Measurements from ENCODE around the gene STMP1.
A peak's percentile ranks its signal among the peaks of the same experiment; 100 is the strongest.

The STMP1 gene

DNA sequence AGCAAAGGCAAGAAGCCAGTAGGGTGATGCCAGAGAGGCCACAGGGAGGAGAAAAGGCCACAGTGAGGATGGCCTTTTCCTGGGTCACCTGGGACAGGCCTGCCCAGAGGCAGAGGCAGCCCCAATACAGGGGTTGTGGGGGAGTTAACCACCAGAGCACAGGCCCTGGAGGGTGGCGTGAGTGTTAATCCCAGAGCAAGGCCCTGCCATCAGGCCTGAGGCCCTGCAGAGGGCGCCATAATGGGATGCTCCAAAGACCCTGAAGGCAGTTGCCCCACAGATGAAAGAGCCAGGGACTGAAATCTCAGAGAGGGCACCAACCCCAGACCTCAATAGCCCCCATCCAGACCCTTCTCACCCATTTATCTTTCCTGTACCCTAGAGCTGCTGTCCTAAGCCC, 41.8 kb downstream of the STMP1 start:
- peak; percentile 21 for DNase-seq

DNA sequence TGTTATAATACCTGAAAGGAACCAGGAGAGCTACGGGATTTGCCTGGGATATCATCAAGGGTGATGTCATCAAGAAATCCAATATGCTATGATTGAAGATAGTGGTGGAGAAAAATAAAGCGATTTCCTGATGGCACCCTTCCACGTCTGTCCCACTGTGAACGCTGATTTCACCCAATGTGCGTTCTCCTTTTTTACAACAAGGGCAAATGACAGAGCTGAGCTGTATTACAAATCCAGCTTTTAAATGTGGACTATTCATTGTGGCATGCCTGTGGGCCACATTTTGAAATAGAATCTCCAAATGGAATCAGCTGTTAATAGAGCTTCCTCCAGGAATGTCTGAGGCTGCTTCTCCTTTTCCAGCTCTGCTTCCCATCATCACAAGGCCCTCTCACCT, 42.4 kb downstream of the STMP1 start:
- no peak for DNase-seq

DNA sequence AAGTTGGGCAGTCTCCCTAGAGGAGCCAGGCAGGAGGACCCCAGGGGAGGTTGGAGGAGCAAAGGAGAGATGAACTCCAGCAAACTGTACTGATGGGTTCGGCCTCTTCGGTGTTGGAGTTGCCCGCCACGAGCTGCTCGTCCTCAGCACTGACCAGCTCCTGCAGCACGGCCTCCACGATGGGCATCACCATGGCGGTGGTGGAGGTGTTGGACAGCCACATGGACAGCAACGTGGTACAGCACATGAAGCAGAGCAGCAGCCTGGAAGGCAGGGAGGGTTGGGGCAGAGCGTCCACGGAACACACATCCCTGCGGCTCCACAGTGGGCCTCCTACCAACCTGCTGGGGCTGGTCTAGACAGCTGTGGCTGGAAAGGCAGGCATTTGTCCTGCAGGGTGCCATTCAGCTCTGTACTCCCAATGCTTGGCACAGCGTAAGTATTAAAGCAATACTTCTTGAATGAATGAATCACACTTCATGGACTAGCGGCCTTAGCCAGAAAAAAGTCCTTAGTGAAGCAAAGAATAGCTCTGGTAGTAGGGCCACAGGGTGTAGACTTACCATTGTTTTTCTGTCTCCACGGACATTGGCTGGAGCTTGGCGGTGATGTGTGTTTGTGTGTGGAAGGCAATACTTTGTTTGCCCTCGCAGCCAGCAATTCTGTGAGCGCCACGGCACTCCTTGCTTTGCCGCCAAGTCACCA, 43.9 kb downstream of the STMP1 start:
- DNase-seq = no peak

DNA sequence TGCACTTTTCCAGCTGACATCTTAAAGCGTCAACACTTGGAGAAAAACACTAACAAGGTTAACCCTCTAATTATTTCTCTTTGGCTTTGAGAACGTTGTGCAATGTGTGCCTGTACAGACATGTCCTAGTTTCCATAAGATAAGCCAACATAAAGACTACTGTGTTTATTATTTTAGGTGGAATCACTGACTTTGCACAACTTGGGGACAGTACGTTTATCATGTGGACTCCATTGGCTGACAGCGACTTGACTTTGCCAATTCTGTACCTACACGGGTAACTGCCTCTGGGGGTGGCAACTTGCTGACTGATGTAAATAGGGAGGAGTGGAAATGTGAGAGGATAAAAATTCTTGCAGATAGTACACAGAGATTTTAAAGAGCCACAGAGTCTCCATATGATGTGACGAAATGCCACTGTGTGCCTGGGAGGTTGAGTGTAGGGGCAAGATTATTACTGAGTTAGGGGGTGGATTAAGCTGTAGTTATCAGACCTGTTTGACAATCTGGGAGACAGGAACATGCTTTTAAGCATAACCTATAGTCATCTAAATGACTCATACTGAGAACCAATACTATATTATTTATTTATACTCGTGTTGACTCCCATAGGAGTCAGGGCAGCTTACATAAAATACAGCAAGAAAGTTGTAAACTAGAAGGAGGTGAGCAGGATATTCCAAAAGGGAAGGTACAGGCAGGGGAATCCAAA, 44.7 kb downstream of the STMP1 start:
- DNase-seq = no peak

DNA sequence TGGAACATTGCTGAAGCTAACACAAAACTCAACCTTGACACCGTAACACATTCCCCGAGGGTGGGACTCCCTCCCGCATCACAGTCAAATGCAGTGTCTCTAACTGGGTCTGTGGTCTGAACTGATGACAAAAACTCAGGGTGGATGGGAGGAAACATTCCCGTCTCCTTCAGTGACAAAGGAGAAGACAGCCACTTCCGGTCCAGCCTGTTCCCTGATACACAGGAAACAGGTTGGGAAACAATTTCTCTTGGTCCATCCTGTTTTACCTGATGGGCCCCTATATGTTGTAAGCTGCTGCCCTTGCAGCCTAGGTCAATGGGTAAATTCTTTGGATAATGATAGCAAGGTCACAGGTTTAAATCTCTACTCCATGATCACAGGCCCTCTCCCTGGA, 45.3 kb downstream of the STMP1 start:
- DNase-seq = no peak

DNA sequence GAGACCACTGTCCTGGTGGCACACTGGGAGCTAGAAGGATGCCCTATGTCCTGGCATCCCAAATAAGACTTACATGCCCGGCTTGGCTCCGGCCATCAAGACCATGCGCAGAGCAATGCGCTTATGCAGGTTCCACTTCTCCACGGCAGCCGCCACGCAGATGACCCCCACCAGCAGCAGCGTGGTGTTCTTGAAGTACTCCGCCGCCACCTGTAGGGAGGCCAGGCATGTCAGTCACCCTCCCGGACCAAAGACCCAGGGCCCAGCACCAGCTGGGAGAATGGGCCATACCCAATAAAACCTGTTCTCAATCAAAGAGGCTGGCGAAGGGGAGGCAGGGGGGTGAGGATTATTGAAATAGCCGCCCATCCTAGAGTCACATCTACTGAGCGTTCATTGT, 45.7 kb downstream of the STMP1 start:
- DNase-seq = no peak

DNA sequence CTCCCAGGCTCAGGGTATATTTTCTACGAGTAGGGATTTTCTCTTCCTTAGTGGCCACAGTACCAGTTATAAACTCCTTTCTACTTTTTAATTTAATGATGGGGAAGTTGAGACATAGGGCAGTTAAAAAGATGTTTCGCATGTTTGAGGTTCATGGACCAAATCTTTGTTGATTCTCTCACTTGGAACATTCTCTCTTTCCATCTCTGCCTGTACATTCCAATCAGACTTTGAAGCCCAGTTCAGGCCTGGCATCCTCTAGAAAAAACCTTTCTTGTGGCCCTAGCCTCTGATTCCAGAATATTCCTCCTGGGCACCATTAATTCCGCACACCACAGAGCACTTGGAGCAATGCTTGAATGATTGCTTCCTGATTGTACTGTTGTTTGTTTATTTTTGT, 47.2 kb downstream of the STMP1 start:
- DNase-seq = no peak

DNA sequence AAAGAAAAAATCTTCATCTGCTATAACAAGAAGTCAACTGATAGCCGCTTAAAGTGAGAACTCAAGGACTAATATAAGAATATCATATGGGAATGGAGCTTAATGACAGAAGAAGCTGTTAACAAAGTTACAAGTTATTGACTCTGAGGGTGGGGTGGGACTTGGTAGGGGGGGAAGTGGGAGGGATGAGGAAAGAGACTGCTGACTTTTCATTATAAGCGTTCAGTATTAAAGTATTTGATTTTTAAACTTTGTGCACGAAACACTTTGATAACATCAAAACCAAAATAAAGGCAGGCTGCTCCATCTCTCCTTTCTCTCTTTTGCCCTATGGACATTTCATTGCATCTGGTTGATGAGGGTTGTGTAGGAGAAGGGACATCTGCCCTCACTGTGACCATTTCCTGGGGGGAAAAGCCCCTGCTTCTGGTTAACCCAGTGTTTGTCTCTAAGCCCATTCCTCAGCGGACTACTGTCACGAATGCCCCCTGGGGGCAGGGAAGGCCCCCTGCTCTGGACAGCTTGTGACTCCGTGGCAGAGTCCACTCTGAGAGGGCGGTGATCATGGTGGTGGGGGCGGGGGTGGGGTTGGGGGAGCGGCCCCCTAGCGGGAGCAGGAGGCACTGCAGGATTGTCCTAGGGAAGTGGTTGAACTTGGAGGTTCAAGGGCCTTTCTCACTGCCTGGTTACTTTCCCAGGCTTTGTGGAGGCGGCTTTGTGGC, 48.3 kb downstream of the STMP1 start:
- DNase-seq = peak; percentile 29

DNA sequence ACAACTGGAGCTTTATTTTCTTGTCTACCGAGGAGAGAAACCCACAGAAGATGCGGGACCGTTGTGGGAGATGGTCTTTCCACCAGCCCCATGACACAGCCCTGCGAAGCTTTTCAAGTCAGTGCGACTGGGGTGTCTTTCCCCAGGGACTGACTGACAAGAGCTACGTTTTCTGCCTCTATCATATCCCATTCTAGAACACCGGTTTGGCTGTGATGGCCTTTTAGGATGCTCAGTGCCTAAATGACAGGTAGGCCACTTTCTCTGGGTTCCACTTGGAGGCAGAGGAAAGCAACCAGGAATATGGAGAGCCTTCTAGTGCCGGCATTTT, 48.8 kb downstream of the STMP1 start:
- DNase-seq = no peak

DNA sequence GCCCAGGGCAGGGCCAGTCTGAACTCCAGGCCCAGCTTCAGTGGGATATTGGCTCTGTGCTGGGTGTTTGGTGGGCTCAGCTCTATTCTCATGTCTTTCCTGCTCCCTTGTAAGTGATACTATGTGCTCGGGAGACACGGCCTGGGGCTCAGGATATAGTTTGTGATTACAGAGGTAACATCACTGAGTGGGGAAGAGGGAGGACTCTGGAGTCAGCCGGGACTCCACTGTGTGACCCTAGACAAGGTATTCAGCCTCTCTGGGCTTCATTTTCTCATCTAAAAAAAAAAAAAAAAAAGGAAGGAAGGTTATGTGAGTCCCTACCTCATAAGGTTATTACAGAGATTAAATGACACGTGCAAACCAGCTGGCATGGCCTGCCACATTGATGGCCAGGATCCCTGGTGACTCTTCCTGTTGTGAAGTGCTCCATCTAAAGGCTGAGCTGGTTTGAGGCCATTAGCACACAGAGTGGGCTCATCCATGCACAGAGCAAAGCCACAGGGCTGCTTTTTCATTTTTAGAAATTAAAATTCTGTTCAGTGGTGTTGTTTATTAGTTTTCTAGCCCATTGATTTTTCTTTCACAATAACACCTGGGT, 50.0 kb downstream of the STMP1 start:
- no peak for DNase-seq

DNA sequence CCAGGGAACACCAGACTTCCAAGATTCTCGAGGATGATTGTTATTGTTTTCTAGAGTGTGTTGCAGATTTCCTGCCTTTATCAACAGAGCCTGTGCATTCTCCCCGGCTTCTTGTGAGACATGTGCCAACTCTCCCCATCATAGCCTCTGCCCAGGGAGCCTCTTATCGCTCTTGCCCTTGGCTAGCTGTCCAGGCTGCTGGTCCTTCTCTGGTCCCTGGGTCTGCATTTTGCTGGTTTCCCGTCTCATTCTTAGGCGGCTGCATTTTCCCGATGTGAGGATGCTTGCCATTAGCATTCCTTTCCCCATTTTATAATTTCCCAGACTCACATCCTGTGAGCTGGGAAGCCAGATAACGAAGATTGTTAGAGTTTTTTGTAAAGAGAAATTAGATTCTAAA, 50.5 kb downstream of the STMP1 start:
- DNase-seq = no peak

DNA sequence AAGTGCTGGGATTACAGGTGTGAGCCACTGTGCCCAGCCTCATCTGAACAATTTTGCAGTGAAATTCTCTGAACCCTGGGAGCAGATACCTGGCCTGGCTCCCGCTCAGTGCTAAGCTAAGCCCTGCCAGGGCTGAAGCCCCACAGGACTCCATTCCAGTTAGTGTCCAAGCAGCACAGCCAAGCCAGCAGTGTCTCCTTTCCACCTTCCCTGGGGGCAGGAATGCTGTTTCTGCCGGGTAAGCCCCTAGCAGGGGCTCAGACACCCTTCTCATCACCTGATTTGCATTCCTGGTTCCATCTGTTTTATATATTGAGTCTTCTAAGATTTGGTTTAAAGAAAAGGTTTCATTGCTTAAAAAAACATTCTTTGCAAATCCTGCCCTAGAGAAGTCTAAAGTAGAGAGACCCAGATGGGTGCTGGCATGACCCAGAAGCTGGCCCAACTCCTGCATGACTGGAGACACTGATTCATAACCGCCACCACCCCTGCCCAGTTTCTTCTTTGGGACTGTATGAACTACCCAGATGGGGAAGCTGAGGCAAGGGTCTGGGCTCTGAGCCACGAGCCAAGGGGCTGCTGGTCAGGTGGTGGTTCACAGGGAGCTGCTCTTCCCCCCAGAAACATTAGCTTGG, 51.6 kb downstream of the STMP1 start:
- no peak for DNase-seq

DNA sequence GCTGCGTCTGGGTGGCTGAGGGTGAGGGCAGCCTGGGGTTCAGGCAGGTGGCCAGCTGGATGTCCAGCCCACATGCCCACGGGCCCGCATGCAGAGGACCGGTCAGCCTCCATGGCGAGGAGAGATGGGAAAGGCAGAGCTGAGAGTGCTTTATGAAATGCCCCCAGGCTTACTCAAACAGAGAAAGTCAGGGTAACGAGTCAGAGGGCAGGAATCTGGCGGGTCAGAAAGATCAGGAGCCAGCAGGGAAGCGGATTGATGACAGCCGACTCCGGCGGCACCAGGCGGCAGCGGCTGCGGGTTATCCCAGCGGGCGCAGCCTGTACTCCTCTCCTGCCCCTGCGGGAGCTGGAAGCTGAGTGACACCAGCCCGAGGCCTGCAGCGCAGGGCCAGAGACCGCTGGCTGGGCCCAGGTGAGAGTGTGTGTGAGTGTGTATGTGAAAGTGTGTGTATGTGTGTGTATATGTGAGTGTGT, 52.3 kb downstream of the STMP1 start:
- no peak for DNase-seq

DNA sequence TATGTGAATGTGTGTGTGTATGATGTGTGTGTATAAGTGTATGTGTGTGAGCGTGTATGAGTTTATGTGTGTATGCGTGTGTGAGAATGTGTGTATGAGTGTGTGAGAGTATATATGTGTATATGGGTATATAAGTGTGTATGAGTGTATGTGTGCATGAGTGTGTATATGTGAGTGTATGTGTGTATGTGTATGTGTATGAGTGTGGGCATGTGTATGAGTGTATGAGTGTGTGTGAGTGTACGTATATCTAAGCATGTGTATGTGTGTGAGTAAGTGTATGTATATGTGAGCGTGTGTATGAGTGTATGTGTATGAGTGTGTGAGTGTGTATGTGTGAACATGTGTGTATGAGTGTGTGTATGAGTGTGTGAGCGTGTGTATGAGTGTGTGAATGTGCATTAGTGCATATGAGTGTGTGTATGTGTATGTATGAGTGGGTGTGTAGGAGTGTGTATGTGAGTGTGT, 52.8 kb downstream of the STMP1 start:
- DNase-seq = no peak

DNA sequence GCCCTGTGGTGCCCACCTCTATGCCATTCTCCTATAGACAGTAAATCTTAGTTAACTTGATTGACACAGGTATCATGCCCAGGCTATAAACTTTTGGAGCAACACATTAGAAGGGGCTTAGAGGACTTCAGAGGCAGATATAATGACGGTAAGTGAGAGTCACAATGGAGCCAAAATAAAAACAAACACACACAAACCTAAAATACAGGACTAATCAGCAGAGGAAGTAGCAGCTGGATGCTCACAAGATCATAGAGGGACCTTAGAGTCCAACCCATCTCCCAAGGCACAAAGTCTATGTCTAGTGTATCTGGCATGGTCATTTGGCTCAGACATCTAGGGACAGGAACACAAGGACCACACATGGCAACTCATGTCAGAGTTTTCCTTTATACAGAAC, 53.4 kb downstream of the STMP1 start:
- DNase-seq = no peak

DNA sequence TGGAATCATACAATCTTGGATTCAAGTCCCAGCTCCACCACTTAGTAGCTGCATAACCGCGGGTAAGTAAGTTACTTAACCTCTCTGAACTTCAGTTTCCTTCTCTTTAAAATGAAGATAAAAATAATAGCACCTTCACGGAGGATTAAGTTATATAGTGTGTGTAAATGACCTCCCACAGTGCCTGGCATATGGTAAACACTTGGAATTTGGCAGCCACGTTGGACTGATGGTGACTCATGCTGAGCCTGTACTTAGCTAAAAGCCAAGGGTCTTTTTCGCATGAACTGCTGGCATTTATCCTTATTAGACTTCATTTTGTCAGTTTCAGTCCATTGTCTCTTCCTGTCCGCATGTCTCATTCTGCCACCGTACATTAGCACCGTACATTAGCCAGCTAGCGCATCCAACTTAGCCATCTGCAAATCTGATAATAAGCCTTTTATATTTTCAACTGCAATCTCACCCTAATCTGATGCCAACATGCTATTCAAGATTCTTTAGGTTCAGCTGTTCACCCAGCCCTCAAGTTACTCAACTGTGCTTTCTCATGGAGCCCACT, 54.4 kb downstream of the STMP1 start:
- DNase-seq = no peak

DNA sequence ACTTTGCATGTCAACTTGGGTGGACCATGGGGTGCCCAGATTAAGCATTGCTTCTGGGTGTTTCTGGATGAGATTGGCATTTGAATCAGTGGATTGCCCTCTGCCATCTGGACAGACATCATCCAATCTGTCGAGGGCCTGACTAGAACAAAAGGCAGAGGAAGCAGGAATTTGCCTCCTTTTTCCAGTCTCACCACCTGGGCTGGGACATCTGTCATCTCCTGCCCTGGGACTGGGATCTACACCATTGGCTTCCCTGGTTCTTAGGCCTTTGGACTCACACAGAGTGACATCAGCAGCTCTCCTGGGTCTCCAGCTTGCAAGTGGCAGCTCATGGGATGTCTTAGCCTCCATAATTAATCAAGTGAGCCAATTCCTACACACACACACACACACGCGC, 55.4 kb downstream of the STMP1 start:
- no peak for DNase-seq

DNA sequence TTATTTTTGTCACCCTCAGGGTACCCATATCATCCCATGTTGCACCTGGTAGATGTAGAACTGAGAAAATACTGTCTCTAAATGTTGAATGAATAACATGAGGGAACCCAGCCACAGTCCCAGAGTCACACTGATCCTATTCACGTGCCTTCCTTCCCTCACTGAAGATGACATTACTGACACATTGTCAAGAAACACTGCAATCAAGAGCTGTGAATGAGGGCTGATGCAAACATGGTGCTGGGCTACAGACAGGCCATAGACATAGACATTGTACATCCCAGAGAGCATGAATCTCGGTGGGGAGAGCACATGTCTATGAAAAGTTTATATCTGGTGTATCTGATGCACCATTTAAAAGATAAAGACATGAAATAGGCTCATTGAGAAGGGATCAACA, 55.9 kb downstream of the STMP1 start:
- no peak for DNase-seq

DNA sequence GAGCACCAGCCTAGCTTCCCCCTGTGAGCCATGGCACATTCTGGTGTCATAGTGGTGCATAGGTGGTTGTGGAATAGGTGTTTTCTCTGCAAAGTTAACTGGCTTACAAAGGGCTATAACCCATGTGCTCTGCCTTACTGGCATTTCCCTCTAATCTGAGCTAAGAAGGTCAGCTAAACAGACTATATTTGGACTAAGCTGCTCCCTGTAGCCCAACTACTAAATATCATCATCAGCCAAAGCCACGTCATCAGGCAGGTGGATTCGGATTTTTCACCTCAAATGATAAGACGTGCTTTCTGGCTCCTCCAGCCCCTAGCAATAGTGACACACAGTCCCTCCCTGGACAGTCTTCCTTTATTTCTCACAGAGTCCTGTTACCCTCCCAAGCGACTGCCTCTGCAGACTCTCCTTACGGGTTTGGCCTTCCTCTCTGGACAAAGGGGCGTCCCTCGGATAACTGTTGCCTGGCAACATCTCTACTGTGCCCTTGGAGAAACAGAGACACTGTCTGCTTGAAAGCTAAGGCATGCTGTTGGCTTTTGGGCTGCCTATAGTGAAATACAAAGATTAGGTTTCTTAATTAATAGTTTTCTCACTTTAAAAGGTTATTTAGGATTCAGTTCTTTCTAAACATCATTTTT, 56.6 kb downstream of the STMP1 start:
- no peak for DNase-seq

DNA sequence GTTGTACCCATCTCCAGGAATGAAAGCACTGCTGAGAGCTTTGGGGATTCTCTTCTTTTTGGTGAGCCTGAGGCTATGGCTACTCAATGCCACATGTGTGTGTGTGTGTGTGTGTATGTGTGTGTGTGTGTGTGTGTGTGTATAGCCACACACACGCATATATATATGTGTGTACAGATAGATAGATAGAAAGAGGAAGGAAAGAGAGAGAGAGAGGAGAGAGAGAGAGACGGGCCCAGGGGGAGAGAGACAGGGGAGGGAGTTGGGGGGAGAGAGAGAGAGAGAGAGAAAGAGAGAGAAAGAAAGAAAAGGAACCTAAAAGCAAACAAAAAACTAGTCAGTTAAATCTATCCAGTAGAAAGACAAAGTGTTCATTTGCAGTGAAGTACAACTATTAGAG, 57.4 kb downstream of the STMP1 start:
- DNase-seq = no peak

DNA sequence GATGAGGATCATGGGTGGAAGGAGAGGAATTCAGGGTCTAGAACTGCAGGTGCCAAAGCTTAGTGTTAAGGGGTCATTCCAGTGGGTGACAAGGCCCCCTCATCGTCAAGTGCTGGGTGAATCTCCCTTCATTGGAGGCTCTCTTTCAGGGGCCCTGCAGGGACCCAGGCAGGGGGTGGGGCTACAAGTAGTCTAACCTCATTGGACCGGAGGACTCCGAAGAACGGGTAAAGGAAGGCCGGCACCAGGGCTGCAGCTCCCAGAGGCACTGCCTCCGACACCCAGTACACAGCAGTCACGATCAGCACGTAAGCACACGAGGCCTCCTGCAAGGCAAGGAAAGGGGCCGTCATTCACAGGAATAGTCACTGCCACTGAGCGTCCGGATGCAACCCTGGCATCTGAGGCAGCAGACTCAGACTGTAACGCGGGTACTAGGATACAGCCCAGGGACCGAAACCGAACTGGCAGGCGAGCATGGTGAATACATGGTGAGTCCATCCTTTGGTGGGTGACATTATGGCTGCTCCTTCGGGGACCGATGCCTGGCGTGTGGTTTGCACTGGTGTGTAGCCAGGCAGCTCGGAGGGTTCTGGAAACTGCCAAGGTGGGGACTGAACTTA, 59.0 kb downstream of the STMP1 start:
- DNase-seq = no peak

DNA sequence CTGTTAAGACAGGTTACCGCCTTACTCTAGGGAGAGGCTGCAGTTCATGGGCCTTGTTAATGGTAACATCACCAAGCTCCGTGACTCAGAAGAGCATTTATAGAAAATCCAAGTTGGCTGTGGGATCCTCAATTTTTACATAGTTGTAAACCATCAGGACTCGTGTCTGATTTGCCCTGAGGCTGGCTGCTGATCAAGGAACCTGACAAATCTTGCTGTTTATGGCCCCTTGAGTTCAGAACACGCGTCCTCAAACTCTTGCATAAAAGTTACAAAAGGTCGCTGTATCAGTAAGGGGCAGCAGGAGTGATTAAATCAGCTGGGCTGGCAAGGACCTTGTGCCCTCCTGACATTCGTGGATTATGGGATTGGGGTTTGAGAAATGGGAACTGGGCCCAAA, 61.1 kb downstream of the STMP1 start:
- no peak for DNase-seq
